Ascending aorta (tissue), 2 donors: Measurements from ENCODE around the gene MT1X. TPM values are rescaled to one million over a fixed set of nuclear protein-coding genes. Genes with fewer than 3 reads are reported as not detected.

Experiments
- DNase-seq, 2 donors: peaks; one replicate each; pipeline ENCODE4 v3.0.0-alpha.2; 2019; ENCODE audit warnings: low spot score in 2 of 2
- H3K27ac ChIP-seq, 2 donors: fragments of 200-600 bp; sonication (generic); one replicate each; pipeline ENCODE4 v1.5.1; 2016 to 2017; ENCODE audit warnings: mild to moderate bottlenecking in 1 of 2
- H3K27me3 ChIP-seq: fragments of 200-600 bp; sonication (generic); one replicate; pipeline ENCODE4 v1.5.1; 2017
- H3K36me3 ChIP-seq, 2 donors: fragments of 200-600 bp; sonication (generic); one replicate each; pipeline ENCODE4 v1.5.1; 2016
- H3K4me1 ChIP-seq, 2 donors: fragments of 200-600 bp; sonication (generic); one replicate each; pipeline ENCODE4 v1.5.1; 2016 to 2017; ENCODE audit warnings: mild to moderate bottlenecking in 1 of 2
- H3K4me3 ChIP-seq, 2 donors: fragments of 200-600 bp; sonication (generic); one replicate each; pipeline ENCODE4 v1.5.1; 2016 to 2017; ENCODE audit warnings: mild to moderate bottlenecking in 1 of 2
- H3K9me3 ChIP-seq, 2 donors: fragments of 200-600 bp; sonication (generic); one replicate each; pipeline ENCODE4 v1.5.1; 2016
- intact Hi-C: fragments of 100-400 bp; cut with DNase I; formaldehyde crosslinking; loops from one replicate; pipeline ENCODE4 v1.15.1; 2023
- total RNA-seq: library from RNA; depleted of rRNA; stranded (reverse); fragments of >200 nt; gene quantifications from one replicate; pipeline ENCODE4 v1.1.0, GENCODE V29; 2016
- TF ChIP-seq, protein P1 (sequence below), 3 experiments: fragments of 200-600 bp in 2 of 3; fragments of 450-650 bp in 1 of 3; sonication (generic) in 2 of 3; IDR thresholded peaks; one replicate each; pipeline ENCODE4 v1.5.1; 2016 to 2019; ENCODE audit warnings: antibody characterized with exemption in 3 of 3, mild to moderate bottlenecking in 1 of 3, moderate library complexity in 1 of 3

MT1X gene
- total RNA-seq, 1 donor from 2014 or later = 2,291 TPM

GRCh38 chr16:56732366-56732765 is 50.1 kb downstream of the MT1X start:
- TF ChIP-seq, protein P1, sequence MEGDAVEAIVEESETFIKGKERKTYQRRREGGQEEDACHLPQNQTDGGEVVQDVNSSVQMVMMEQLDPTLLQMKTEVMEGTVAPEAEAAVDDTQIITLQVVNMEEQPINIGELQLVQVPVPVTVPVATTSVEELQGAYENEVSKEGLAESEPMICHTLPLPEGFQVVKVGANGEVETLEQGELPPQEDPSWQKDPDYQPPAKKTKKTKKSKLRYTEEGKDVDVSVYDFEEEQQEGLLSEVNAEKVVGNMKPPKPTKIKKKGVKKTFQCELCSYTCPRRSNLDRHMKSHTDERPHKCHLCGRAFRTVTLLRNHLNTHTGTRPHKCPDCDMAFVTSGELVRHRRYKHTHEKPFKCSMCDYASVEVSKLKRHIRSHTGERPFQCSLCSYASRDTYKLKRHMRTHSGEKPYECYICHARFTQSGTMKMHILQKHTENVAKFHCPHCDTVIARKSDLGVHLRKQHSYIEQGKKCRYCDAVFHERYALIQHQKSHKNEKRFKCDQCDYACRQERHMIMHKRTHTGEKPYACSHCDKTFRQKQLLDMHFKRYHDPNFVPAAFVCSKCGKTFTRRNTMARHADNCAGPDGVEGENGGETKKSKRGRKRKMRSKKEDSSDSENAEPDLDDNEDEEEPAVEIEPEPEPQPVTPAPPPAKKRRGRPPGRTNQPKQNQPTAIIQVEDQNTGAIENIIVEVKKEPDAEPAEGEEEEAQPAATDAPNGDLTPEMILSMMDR (IDR thresholded peaks at IDR 0.05) = no peak
- intact Hi-C loops = no loop called here
- H3K27ac ChIP-seq = no peak overlapping the region
- DNase-seq = no peak
- H3K27me3 ChIP-seq = no peaks in the 10 kb centered on the region
- peaks cover 0 to 24% of the 10 kb centered on the region in 2 donors for H3K4me1 ChIP-seq
- no peak overlapping the region for H3K4me3 ChIP-seq
- H3K9me3 ChIP-seq = no peaks in the 10 kb centered on the region
- no peaks in the 10 kb centered on the region for H3K36me3 ChIP-seq

GRCh38 chr16:56732832-56733231 is 50.6 kb downstream of the MT1X start:
- Histone ChIP-seq H3K36me3 (no peaks in the 10 kb centered on the region), H3K4me3 (no peak overlapping the region), H3K4me1 (peaks cover 0 to 23% of the 10 kb centered on the region in 2 donors), H3K9me3 (no peaks in the 10 kb centered on the region), H3K27me3 (no peaks in the 10 kb centered on the region), H3K27ac (no peak overlapping the region)
- intact Hi-C loops = no loop called here
- DNase-seq = no peak
- TF ChIP-seq, protein P1 (IDR thresholded peaks at IDR 0.05) = no peak

Other genes with a start within 250 kb of the MT1X start
- 5.3 TPM for gene NUDT21, start 231.1 kb upstream of the MT1X start, total RNA-seq
- 21.9 TPM for gene OGFOD1, start 230.9 kb upstream of the MT1X start, total RNA-seq
- gene BBS2, start 162.4 kb upstream of the MT1X start, total RNA-seq = 29.4 TPM
- not detected for gene MT4, start 117.4 kb upstream of the MT1X start, total RNA-seq
- gene MT3, start 92.9 kb upstream of the MT1X start, total RNA-seq = not detected
- gene MT2A, start 73.9 kb upstream of the MT1X start, total RNA-seq = 602 TPM
- gene MT1E, start 56.7 kb upstream of the MT1X start, total RNA-seq = 456 TPM
- 105 TPM for gene MT1M, start 49.8 kb upstream of the MT1X start, total RNA-seq
- gene MT1A, start 43.8 kb upstream of the MT1X start, total RNA-seq = 183 TPM
- gene MT1B, start 30.6 kb upstream of the MT1X start, total RNA-seq = not detected
- 9.8 TPM for gene MT1F, start 24.5 kb upstream of the MT1X start, total RNA-seq
- 36.6 TPM for gene MT1G, start 14.4 kb upstream of the MT1X start, total RNA-seq
- not detected for gene MT1H, start 12.7 kb upstream of the MT1X start, total RNA-seq
- 419 TPM for gene NUP93, start 47.7 kb downstream of the MT1X start, total RNA-seq
- gene SLC12A3, start 182.7 kb downstream of the MT1X start, total RNA-seq = not detected
- 108 TPM for gene HERPUD1, start 249.7 kb downstream of the MT1X start, total RNA-seq